Posterior cingulate gyrus (tissue), 11 donors: ENCODE results near the gene SCFD2.
A peak's percentile ranks its signal among the peaks of the same experiment; 100 is the strongest.

Experiments used
- DNase-seq, 10 donors: peaks; one replicate each; pipeline versions ENCODE4 v3.0.0 to v3.0.0-alpha.2; 2020 to 2021; ENCODE audit warnings: mixed read lengths in 3 of 10
- intact Hi-C: fragments of 100-400 bp; cut with DNase I; formaldehyde crosslinking; loops from one replicate; pipeline ENCODE4 v1.15.1; 2023

The SCFD2 gene

GRCh38 chr4:52947401-52948056 lies 418.3 kb downstream of the SCFD2 start:
- intact Hi-C loops = no loop called here
- DNase-seq = no peak

GRCh38 chr4:52946855-52947254 lies 419.0 kb downstream of the SCFD2 start:
- DNase-seq = no peak
- intact Hi-C loops = no loop called here

GRCh38 chr4:52945982-52946381 lies 419.9 kb downstream of the SCFD2 start:
- DNase-seq = no peak
- intact Hi-C loops = no loop called here

GRCh38 chr4:52945326-52945898 lies 420.4 kb downstream of the SCFD2 start:
- no peak for DNase-seq
- intact Hi-C loops = no loop called here

- no peak for DNase-seq
- intact Hi-C loops = no loop called here
These were observed 422.2 kb downstream of the SCFD2 start for GRCh38 chr4:52943677-52944076.

GRCh38 chr4:52942936-52943335 lies 422.9 kb downstream of the SCFD2 start:
- no peak for DNase-seq
- intact Hi-C loops = no loop called here

- intact Hi-C loops = no loop called here
- no peak for DNase-seq
These were observed 424.4 kb downstream of the SCFD2 start for GRCh38 chr4:52941450-52941849.

- DNase-seq = peak in 2 of 10 donors; percentile 37 to 70
- intact Hi-C loops = no loop called here
These were observed 426.1 kb downstream of the SCFD2 start for GRCh38 chr4:52939739-52940138.

- DNase-seq = no peak
- intact Hi-C loops = no loop called here
These were observed 426.5 kb downstream of the SCFD2 start for GRCh38 chr4:52939325-52939724.

- no peak for DNase-seq
- intact Hi-C loops = no loop called here
These were observed 428.0 kb downstream of the SCFD2 start for GRCh38 chr4:52937829-52938228.

GRCh38 chr4:52936729-52937128 lies 429.1 kb downstream of the SCFD2 start:
- DNase-seq = no peak
- intact Hi-C loops = no loop called here

GRCh38 chr4:52935317-52935716 lies 430.5 kb downstream of the SCFD2 start:
- DNase-seq = no peak
- intact Hi-C loops = no loop called here

- intact Hi-C loops = no loop called here
- no peak for DNase-seq
These were observed 432.1 kb downstream of the SCFD2 start for GRCh38 chr4:52933738-52934137.

GRCh38 chr4:52932591-52933470 lies 433.0 kb downstream of the SCFD2 start:
- DNase-seq = no peak
- intact Hi-C loops = no loop called here

- intact Hi-C loops = no loop called here
- DNase-seq = no peak
These were observed 434.6 kb downstream of the SCFD2 start for GRCh38 chr4:52931243-52931642.

- no peak for DNase-seq
- intact Hi-C loops = no loop called here
These were observed 439.5 kb downstream of the SCFD2 start for GRCh38 chr4:52926196-52926974.

GRCh38 chr4:52925531-52925968 lies 440.3 kb downstream of the SCFD2 start:
- intact Hi-C loops = no loop called here
- no peak for DNase-seq

GRCh38 chr4:52919461-52919860 lies 446.4 kb downstream of the SCFD2 start:
- intact Hi-C loops = no loop called here
- DNase-seq = no peak

- intact Hi-C loops = no loop called here
These were observed 448.0 kb downstream of the SCFD2 start for GRCh38 chr4:52917817-52918216.

GRCh38 chr4:52915730-52916300 lies 450.0 kb downstream of the SCFD2 start:
- DNase-seq = peak in 1 of 10 donors; percentile 81
- intact Hi-C loops = no loop called here

More at GRCh38 chr4:52917817-52918216, 448.0 kb downstream of the SCFD2 start:
- no peak for DNase-seq
